ENCODE results near the gene S100A4.
A peak's percentile ranks its signal among the peaks of the same experiment; 100 is the strongest.
"Not testable (repeated sequence)": the region's sequence is repeated elsewhere in the genome, so short reads cannot be mapped to it uniquely, and the experiment has no call there.

The S100A4 gene

GRCh38 chr1:153533689-153534201, 11.9 kb downstream of the S100A4 start:
- no peak for DNase-seq (ENCODE audit: low read depth)

- DNase-seq (ENCODE audit: low read depth): peak; percentile 62
Observed at GRCh38 chr1:153532769-153533599, 12.6 kb downstream of the S100A4 start.

GRCh38 chr1:153532181-153532580, 13.4 kb downstream of the S100A4 start:
- DNase-seq (ENCODE audit: low read depth): no peak

GRCh38 chr1:153531638-153532037, 14.0 kb downstream of the S100A4 start:
- no peak for DNase-seq (ENCODE audit: low read depth)

- DNase-seq (ENCODE audit: low read depth): no peak
Observed at GRCh38 chr1:153527683-153528040, 17.9 kb downstream of the S100A4 start.

- DNase-seq (ENCODE audit: low read depth): no peak
Observed at GRCh38 chr1:153527023-153527682, 18.5 kb downstream of the S100A4 start.

GRCh38 chr1:153526132-153526543, 19.5 kb downstream of the S100A4 start:
- no peak for DNase-seq (ENCODE audit: low read depth)

GRCh38 chr1:153525088-153525728, 20.4 kb downstream of the S100A4 start:
- DNase-seq (ENCODE audit: low read depth): no peak

- DNase-seq (ENCODE audit: low read depth): not testable (repeated sequence)
Observed at GRCh38 chr1:153522353-153523048, 23.1 kb downstream of the S100A4 start.

GRCh38 chr1:153521808-153522207, 23.8 kb downstream of the S100A4 start:
- DNase-seq (ENCODE audit: low read depth): not testable (repeated sequence)

- DNase-seq (ENCODE audit: low read depth): no peak
Observed at GRCh38 chr1:153520818-153521476, 24.7 kb downstream of the S100A4 start.

- DNase-seq (ENCODE audit: low read depth): not testable (repeated sequence)
Observed at GRCh38 chr1:153520137-153520691, 25.4 kb downstream of the S100A4 start.

- DNase-seq (ENCODE audit: low read depth): no peak
Observed at GRCh38 chr1:153519242-153519641, 26.4 kb downstream of the S100A4 start.

GRCh38 chr1:153515504-153516394, 29.9 kb downstream of the S100A4 start:
- no peak for DNase-seq (ENCODE audit: low read depth)

GRCh38 chr1:153513666-153514065, 31.9 kb downstream of the S100A4 start:
- no peak for DNase-seq (ENCODE audit: low read depth)

GRCh38 chr1:153513023-153513422, 32.6 kb downstream of the S100A4 start:
- no peak for DNase-seq (ENCODE audit: low read depth)

GRCh38 chr1:153510984-153511410, 34.6 kb downstream of the S100A4 start:
- DNase-seq (ENCODE audit: low read depth): peak; percentile 65

- DNase-seq (ENCODE audit: low read depth): peak; percentile 45
Observed at GRCh38 chr1:153509729-153510354, 35.8 kb downstream of the S100A4 start.

- no peak for DNase-seq (ENCODE audit: low read depth)
Observed at GRCh38 chr1:153509036-153509435, 36.6 kb downstream of the S100A4 start.

Data from activated T-helper 1 cell treated with Interleukin-2 at 50 U/mL for 16 hours (primary cell).